ENCODE measurements around the gene UBAP2L.
A peak's percentile ranks its signal among the peaks of the same experiment; 100 is the strongest.

The UBAP2L gene

GRCh38 chr1:154256686-154257085 is 35.9 kb downstream of the UBAP2L start:
- no peaks in the 10 kb centered on the region for H3K9me3 ChIP-seq (ENCODE audit: control insufficient read depth, insufficient read depth, low read depth, low read length)
- H3K27ac ChIP-seq (ENCODE audit: low read depth, low read length) = no peak overlapping the region
- H3K27me3 ChIP-seq (ENCODE audit: control insufficient read depth, insufficient read depth, low read length) = no peaks in the 10 kb centered on the region
- peaks cover 100% of the 10 kb centered on the region for H3K36me3 ChIP-seq (ENCODE audit: control insufficient read depth, insufficient read depth, low read length)
- H3K4me1 ChIP-seq (ENCODE audit: control insufficient read depth, insufficient read depth, low read length) = no peaks in the 10 kb centered on the region
- H3K9ac ChIP-seq (ENCODE audit: low read length) = no peak overlapping the region
- no peak overlapping the region for H3K4me3 ChIP-seq (ENCODE audit: low read depth, low read length)

GRCh38 chr1:154258784-154259183 is 38.0 kb downstream of the UBAP2L start:
- H3K9ac ChIP-seq (ENCODE audit: low read length) = no peak overlapping the region
- H3K9me3 ChIP-seq (ENCODE audit: control insufficient read depth, insufficient read depth, low read depth, low read length) = no peaks in the 10 kb centered on the region
- no peaks in the 10 kb centered on the region for H3K4me1 ChIP-seq (ENCODE audit: control insufficient read depth, insufficient read depth, low read length)
- no peak overlapping the region for H3K4me3 ChIP-seq (ENCODE audit: low read depth, low read length)
- H3K36me3 ChIP-seq (ENCODE audit: control insufficient read depth, insufficient read depth, low read length) = peaks cover 100% of the 10 kb centered on the region
- no peaks in the 10 kb centered on the region for H3K27me3 ChIP-seq (ENCODE audit: control insufficient read depth, insufficient read depth, low read length)
- H3K27ac ChIP-seq (ENCODE audit: low read depth, low read length) = no peak overlapping the region

- no peaks in the 10 kb centered on the region for H3K4me1 ChIP-seq (ENCODE audit: control insufficient read depth, insufficient read depth, low read length)
- no peak overlapping the region for H3K9ac ChIP-seq (ENCODE audit: low read length)
- peaks cover 100% of the 10 kb centered on the region for H3K36me3 ChIP-seq (ENCODE audit: control insufficient read depth, insufficient read depth, low read length)
- no peaks in the 10 kb centered on the region for H3K9me3 ChIP-seq (ENCODE audit: control insufficient read depth, insufficient read depth, low read depth, low read length)
- H3K4me3 ChIP-seq (ENCODE audit: low read depth, low read length) = no peak overlapping the region
- no peak overlapping the region for H3K27ac ChIP-seq (ENCODE audit: low read depth, low read length)
- no peaks in the 10 kb centered on the region for H3K27me3 ChIP-seq (ENCODE audit: control insufficient read depth, insufficient read depth, low read length)
Measured at GRCh38 chr1:154260127-154260526, 39.4 kb downstream of the UBAP2L start.

DNA sequence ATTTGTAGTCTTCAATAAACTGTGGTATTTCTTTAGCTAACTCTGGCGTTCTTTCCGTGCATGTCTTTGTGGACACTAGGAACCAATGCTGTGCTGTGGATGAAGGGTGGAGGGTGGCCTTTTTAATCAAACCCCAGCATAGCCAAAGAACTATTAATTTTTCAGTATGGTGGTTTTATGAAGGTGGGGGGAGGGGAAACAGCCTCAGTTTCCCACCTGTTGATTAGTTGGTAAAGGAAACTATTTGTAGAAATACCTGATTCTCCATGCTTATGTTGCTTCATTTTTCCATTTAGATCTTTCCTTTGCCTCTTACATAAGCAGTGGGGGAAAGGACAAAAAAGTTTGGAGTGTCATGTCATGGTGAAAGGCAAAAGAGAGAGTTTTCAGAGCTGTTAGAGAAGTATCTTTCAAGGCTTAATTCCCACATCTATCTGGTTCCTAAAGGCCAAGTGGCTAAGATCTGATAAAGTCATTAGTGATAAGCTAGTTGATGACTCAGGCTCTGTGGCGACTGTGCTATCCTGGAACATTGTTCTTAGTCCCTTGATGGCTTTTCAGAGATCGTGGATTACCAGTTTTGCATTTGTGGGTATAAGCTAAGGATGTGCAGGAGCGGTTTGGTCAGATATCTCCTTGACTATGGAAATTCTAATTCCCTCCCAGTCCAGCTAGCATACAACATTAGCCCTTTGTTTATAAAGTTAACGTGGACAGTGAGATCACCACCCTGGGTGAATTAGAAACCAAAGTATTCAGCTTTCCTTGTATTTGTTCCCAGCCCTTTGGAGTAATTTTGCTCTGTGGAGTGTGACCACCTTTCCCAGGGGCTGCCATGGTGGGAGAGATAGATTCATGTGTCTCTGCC is 42.9 kb downstream of the UBAP2L start:
- H3K4me3 ChIP-seq (ENCODE audit: low read depth, low read length) = no peak overlapping the region
- no peaks in the 10 kb centered on the region for H3K27me3 ChIP-seq (ENCODE audit: control insufficient read depth, insufficient read depth, low read length)
- no peak overlapping the region for H3K9ac ChIP-seq (ENCODE audit: low read length)
- H3K27ac ChIP-seq (ENCODE audit: low read depth, low read length) = no peak overlapping the region
- H3K4me1 ChIP-seq (ENCODE audit: control insufficient read depth, insufficient read depth, low read length) = no peaks in the 10 kb centered on the region
- no peaks in the 10 kb centered on the region for H3K9me3 ChIP-seq (ENCODE audit: control insufficient read depth, insufficient read depth, low read depth, low read length)
- H3K36me3 ChIP-seq (ENCODE audit: control insufficient read depth, insufficient read depth, low read length) = peaks cover 93% of the 10 kb centered on the region

DNA sequence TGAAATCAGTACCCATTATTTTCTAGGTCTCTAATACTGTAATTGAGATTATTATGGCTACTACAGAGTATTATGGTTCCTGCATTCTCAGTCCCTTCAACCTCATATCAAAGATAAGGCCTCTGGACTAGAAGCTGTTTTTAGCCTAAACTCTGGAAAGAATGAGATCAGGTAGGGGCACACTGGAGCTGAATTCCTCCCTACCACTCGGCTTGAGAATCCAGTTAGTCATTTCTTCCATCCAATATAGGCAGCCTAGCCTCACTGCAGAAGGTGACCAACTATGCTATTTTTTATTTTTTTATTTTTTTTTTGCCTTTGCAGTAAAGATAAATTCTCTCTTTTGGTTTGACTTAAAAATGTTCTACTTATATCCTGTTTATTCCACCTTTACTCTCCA is 43.7 kb downstream of the UBAP2L start:
- H3K4me1 ChIP-seq (ENCODE audit: control insufficient read depth, insufficient read depth, low read length) = no peaks in the 10 kb centered on the region
- peaks cover 93% of the 10 kb centered on the region for H3K36me3 ChIP-seq (ENCODE audit: control insufficient read depth, insufficient read depth, low read length)
- H3K9me3 ChIP-seq (ENCODE audit: control insufficient read depth, insufficient read depth, low read depth, low read length) = no peaks in the 10 kb centered on the region
- H3K9ac ChIP-seq (ENCODE audit: low read length) = no peak overlapping the region
- no peaks in the 10 kb centered on the region for H3K27me3 ChIP-seq (ENCODE audit: control insufficient read depth, insufficient read depth, low read length)
- H3K4me3 ChIP-seq (ENCODE audit: low read depth, low read length) = no peak overlapping the region
- H3K27ac ChIP-seq (ENCODE audit: low read depth, low read length) = no peak overlapping the region

GRCh38 chr1:154265586-154265985 is 44.8 kb downstream of the UBAP2L start:
- Histone ChIP-seq H3K36me3 (ENCODE audit: control insufficient read depth, insufficient read depth, low read length) (peaks cover 91% of the 10 kb centered on the region), H3K9ac (ENCODE audit: low read length) (no peak overlapping the region), H3K9me3 (ENCODE audit: control insufficient read depth, insufficient read depth, low read depth, low read length) (no peaks in the 10 kb centered on the region), H3K27me3 (ENCODE audit: control insufficient read depth, insufficient read depth, low read length) (no peaks in the 10 kb centered on the region), H3K4me3 (ENCODE audit: low read depth, low read length) (no peak overlapping the region), H3K27ac (ENCODE audit: low read depth, low read length) (no peak overlapping the region), H3K4me1 (ENCODE audit: control insufficient read depth, insufficient read depth, low read length) (no peaks in the 10 kb centered on the region)

DNA sequence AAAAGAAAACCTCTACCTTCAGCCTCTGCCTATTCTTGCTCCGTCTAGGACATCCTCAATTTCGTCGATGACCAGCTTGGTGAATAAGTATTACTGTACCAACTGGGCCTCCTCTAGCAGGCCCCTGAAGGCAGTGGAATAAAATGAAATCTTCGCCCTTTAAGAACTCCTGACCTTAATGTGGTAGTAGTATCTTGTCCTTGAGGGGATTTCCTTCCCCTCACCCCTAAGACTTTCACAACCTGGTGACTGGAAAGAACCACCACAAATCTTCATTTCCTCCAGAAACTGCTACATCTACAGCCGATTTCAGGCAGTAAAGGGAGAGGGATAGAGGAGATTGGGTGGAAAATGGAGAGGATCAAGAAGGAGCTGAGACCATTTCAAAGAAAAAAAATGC is 50.1 kb downstream of the UBAP2L start:
- Histone ChIP-seq H3K27ac (ENCODE audit: low read depth, low read length) (no peak overlapping the region), H3K4me1 (ENCODE audit: control insufficient read depth, insufficient read depth, low read length) (peaks cover 4% of the 10 kb centered on the region; the same call in 1 of the 2 replicates), H3K4me3 (ENCODE audit: low read depth, low read length) (no peak overlapping the region), H3K36me3 (ENCODE audit: control insufficient read depth, insufficient read depth, low read length) (peaks cover 60% of the 10 kb centered on the region), H3K9ac (ENCODE audit: low read length) (no peak overlapping the region), H3K9me3 (ENCODE audit: control insufficient read depth, insufficient read depth, low read depth, low read length) (no peaks in the 10 kb centered on the region), H3K27me3 (ENCODE audit: control insufficient read depth, insufficient read depth, low read length) (no peaks in the 10 kb centered on the region)

DNA sequence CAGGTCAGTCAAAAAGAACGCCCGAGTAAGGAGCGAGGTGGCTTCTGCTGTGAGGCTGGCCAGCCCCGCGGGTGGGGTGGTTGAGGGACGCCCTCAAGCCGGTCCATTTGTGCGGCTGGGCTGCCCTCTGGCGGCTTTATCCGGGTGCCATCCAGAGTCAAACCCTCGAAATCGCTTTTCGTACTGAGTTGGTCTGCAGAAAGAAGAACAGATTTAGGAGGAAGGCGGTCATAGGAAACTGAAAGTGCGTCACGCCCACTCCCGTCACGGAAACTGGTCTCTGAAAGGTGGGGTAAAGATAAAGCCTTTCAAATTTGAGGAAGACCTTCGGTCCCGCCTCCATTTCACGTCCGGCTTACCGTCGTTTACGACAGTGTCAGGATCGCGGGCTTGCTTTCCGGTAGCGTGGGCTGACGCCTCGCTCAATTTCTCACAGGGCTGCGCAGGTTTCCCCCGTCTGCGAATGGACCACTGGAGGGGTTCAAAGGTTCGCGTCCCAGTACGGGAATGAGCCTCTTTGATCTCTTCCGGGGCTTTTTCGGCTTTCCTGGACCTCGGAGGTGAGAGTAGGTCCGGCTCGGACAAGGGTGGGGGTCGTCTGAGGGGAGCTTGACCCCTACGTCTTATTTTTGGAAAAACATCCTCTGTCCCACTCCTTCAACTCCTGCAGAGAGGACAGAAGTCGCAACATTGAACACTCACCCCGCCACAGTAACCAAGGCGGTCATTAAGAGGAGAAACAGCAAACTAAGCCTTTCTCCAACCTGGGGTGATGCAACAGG is 51.7 kb downstream of the UBAP2L start, which contains the start of gene HAX1:
Gene HAX1 (plus strand): TSS at position 413 of the 782 bp plus-strand sequence. CDS start 95 bp downstream, at position 508.
- H3K27me3 ChIP-seq (ENCODE audit: control insufficient read depth, insufficient read depth, low read length) = no peaks in the 10 kb centered on the region
- H3K4me3 ChIP-seq (ENCODE audit: low read depth, low read length) = peak within 1 kb of the TSS; percentile 88
- peaks cover 4% of the 10 kb centered on the region; the same call in 1 of the 2 replicates for H3K4me1 ChIP-seq (ENCODE audit: control insufficient read depth, insufficient read depth, low read length)
- H3K27ac ChIP-seq (ENCODE audit: low read depth, low read length) = peak within 1 kb of the TSS; percentile 80
- H3K9ac ChIP-seq (ENCODE audit: low read length) = peak within 1 kb of the TSS; percentile 94
- no peaks in the 10 kb centered on the region for H3K9me3 ChIP-seq (ENCODE audit: control insufficient read depth, insufficient read depth, low read depth, low read length)
- H3K36me3 ChIP-seq (ENCODE audit: control insufficient read depth, insufficient read depth, low read length) = peaks cover 45% of the 10 kb centered on the region

DNA sequence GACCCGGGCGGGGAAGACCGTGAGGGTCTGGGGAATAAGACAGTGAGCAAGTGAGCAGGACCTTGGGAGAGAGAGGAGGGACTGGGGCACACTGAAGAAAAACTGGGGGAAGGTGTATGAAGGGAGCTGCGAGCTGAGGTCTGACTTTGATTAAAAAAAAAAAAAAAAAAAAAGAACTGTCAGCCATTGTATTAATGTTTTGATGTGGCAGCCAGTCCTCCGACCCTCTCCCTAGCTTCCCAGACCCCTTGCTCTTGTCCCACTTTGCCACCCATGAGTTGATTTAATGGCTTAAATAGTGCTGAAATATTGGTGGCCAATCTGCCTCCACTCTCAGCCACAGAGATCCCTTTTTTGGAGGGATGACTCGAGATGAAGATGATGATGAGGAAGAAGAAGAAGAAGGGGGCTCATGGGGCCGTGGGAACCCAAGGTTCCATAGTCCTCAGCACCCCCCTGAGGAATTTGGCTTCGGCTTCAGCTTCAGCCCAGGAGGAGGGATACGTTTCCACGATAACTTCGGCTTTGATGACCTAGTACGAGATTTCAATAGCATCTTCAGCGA is 52.3 kb downstream of the UBAP2L start:
- Histone ChIP-seq H3K27ac (ENCODE audit: low read depth, low read length) (peak overlapping the region; percentile 80), H3K36me3 (ENCODE audit: control insufficient read depth, insufficient read depth, low read length) (peaks cover 44% of the 10 kb centered on the region), H3K4me1 (ENCODE audit: control insufficient read depth, insufficient read depth, low read length) (peaks cover 4% of the 10 kb centered on the region; the same call in 1 of the 2 replicates)

GRCh38 chr1:154276797-154277196 is 56.0 kb downstream of the UBAP2L start:
- Histone ChIP-seq H3K4me3 (ENCODE audit: low read depth, low read length) (no peak overlapping the region), H3K27ac (ENCODE audit: low read depth, low read length) (no peak overlapping the region), H3K9me3 (ENCODE audit: control insufficient read depth, insufficient read depth, low read depth, low read length) (no peaks in the 10 kb centered on the region), H3K4me1 (ENCODE audit: control insufficient read depth, insufficient read depth, low read length) (peaks cover 4% of the 10 kb centered on the region; the same call in 1 of the 2 replicates), H3K9ac (ENCODE audit: low read length) (no peak overlapping the region), H3K36me3 (ENCODE audit: control insufficient read depth, insufficient read depth, low read length) (peaks cover 20% of the 10 kb centered on the region), H3K27me3 (ENCODE audit: control insufficient read depth, insufficient read depth, low read length) (no peaks in the 10 kb centered on the region)

More for the DNA sequence above, 52.3 kb downstream of the UBAP2L start:
- Histone ChIP-seq H3K27me3 (ENCODE audit: control insufficient read depth, insufficient read depth, low read length) (no peaks in the 10 kb centered on the region), H3K4me3 (ENCODE audit: low read depth, low read length) (peak overlapping the region; percentile 88), H3K9ac (ENCODE audit: low read length) (peak overlapping the region; percentile 94), H3K9me3 (ENCODE audit: control insufficient read depth, insufficient read depth, low read depth, low read length) (no peaks in the 10 kb centered on the region)
